Measurements from ENCODE around the gene HACD2. TPM values are rescaled to one million over a fixed set of nuclear protein-coding genes. Genes with fewer than 3 reads are reported as not detected.

The HACD2 gene
- total RNA-seq, 1 donor from 2014 or later = 17.3 TPM

DNA sequence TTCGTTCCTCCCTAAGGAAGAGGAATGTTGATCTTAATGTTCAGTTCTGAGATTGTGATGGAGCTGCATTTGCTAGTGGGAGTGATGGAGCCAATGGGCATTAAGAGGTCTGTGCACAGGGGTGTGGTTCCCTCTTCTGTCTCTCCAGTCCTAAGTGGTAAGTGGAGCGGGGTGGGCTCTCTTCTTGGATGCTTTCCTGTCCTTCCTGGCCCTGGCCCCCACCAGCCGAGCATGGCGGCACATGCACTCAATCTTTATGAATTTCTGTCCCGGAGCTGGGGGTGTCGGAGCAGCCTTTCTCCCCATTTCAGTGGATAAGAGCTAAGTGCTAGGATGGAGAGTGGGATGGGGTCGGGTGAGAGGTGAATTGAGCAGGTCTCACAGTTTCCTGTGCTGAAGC, 98.4 kb downstream of the HACD2 start:
- DNase-seq (ENCODE audit: low read depth) = no peak

DNA sequence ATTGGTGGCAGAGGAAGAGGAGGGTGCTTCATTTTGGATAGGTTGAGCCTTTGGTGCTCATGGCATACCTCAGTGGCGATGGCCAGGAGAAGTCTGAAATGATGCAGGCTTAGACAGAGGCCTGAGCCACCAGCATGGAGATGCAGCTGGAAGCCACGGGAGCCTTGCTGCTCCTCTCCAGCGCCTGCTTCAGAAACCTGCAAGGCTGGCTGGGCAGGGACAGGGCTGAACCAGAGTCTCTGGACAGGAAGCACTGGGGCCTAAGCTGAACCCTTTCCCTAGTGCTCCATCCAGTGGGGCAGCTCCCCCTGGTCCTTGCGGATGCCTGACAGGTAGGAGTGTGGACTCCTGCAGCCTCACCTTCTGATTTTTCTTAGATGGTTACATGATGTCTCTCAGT, 99.3 kb downstream of the HACD2 start:
- DNase-seq (ENCODE audit: low read depth) = no peak

DNA sequence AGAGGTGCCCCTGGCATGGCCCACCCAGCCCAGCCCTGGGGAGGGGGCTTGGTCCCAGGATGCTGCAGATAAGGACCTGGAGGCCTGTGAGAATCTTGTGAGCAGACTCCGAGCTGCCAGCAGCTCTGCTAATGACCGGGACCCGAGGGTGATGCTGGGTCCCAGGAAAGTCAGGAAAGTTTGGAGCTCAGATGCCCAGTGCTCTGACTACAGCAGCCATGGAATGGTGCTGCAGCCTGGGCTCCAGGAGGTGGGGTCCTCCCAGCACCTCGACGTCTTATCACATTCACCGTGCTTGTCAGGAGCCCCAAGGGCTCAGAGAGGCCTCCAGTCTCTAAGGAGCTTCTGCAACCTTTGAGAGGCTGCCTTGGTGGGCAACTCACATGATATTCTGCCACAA, 101.7 kb downstream of the HACD2 start:
- no peak for DNase-seq (ENCODE audit: low read depth)

DNA sequence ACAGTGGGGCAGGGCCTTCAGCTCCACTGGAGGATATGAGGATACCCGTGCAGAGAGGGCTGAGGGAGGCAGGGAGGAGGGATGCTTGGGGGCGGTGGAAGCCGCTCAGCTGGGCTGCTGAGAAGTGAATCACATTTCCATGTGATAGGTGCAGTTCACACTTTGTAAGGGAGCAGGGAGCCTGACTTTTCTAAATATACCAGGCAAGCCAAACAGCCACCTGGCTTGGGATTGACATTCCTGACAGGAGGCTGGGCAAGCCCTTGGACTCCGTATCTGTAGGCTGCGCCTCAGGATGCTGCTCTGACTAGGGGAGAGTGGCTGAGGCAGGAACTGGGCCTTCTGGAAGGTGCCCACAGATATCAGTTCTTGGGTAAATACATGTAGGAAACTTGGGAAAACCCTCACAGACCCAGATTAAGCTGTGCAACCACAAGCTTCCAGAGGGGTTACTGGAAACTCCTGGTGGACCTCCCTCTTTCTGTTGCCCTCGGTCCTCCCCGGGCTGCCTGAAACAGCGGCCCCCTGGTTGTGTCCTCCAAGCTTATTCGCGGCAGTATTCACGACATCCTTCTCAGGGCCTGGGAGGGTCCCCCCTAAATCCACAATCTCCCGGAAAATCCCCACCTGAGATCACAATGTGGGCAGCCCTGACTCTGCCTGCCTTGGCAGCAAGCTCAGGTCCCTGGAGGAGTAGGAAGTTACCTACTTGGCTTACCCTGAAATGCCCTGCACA, 103.0 kb downstream of the HACD2 start:
- DNase-seq (ENCODE audit: low read depth) = no peak

DNA sequence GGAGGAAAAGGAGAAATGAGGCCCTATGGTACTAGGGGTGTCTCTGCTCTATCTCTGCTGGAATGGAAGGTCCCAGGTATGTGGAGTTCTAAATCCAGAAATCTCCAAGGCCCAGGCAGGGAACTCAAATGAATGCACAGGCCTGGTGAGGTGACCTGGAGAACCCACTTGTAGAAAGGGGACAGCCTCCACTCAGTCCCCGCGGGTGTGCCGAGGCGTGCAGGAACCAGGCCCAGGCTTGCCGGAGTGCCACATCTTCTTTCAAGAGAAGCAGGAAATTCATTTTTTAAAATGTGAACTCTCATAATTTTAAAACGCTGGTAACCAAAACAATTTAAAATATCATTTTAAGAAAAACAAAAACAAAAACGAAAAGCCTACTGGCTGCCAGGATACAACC, 103.8 kb downstream of the HACD2 start:
- no peak for DNase-seq (ENCODE audit: low read depth)

DNA sequence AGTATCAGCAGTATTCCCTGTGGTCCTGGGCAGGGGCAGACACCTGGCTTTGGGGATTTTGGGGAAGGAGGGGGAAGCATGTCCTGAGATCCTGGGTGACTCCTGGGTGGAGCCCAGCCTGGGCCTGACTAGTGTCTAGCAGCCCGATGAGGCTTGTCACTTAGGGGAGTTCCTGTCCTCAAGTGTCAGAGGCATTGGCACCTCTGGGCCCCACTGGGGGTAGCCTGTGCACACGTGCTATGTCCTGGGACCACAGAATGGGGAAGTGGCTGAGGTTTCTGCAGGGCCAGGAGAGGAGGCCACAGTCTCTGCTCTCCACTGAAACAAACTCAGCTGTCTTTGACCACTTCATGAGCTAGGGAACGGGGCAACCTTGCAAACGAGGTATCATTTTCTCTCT, 104.4 kb downstream of the HACD2 start:
- no peak for DNase-seq (ENCODE audit: low read depth)

DNA sequence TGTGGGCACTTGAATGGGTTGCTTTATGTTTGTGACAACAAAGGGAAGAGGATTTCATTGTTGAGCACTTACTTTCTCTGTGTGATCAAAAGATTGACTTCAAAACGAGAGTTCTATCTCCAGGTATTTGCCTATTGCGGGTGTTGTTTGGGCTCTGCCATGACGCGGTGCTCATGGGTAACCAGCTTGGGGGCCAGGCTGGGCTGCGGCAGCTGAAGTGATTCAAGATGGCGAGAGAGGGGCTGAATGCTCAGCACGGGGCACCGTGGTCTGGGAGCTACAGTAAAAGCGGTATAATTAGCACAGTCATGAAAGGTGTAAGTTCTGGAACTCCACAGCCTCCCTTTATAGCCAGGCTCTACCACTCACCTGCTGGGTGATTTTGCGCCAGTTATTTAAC, 105.0 kb downstream of the HACD2 start:
- DNase-seq (ENCODE audit: low read depth) = no peak

DNA sequence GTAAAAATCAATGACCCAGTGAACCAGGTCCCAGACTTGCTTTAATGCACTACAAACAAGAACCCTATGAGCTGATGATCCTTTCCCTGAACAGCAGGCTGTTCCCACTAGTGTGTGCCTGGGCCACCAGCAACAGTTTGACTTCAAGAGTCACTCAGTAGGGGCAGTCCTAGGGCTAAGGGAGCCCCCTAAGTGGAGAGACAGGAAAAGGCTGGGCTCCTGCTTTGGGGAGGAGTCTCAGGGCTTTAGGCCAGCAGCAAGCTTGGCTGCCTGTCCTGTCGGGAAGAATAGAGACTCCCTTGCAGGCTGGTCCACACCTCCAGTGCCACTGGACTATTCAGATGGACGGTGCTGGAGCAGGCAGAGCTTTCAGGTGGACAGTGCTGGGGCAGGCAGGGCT, 106.5 kb downstream of the HACD2 start:
- no peak for DNase-seq (ENCODE audit: low read depth)

DNA sequence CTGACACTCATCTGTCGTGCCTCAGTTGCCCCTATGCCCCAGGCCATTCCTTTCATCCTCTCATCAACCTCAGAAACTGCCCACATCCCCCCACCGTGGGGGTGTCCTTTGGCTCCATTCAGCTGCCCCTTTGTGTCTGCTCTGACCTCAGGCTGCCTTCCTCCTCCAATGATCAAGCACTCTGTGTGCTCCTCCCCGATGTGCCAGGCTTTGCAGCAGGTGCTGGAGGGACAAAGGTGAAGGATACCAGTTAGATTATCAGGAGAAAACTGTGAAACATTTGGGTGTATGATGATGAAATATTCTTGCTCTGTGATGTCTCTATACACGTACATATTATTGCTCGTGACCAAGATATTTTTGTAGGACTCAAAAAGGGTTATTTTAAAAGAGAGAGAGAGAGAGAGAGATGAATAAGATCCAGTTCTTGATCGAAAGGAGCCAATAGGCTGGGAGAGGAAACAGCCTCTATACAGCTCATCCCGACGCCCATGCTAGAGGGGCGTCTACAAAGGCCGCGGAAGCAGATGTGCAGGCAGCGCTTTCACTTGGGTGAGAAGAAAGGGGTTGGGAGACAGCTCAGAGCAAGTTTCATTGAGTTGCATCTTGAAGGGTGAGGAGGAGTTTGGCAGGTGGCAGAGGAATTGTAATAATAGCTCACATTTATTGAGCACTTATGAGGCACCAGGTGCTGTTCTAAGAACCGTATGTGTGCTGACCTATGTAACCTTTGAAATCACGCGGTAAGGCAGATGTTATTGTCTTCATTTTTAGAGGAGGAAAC, 107.7 kb downstream of the HACD2 start:
- DNase-seq (ENCODE audit: low read depth) = no peak

DNA sequence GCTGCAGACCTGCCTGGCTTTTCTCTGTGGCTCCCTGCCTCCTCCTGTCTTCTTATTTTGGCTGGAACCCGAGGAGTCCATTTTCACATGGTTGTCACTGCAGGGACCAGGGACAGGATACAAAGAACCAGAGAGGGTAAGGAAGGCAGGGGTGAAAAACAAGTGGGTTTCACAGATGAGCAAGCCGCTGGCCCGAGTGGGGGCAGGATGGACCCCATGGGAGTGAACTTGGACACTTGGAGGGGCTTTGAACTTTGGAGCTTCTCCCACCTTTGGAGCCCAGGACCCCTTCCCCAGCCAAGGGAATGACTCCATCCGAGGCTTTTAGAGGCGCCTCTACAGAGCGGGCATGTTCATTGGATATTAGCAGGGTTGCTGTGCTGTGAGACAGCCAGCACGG, 109.1 kb downstream of the HACD2 start:
- no peak for DNase-seq (ENCODE audit: low read depth)

DNA sequence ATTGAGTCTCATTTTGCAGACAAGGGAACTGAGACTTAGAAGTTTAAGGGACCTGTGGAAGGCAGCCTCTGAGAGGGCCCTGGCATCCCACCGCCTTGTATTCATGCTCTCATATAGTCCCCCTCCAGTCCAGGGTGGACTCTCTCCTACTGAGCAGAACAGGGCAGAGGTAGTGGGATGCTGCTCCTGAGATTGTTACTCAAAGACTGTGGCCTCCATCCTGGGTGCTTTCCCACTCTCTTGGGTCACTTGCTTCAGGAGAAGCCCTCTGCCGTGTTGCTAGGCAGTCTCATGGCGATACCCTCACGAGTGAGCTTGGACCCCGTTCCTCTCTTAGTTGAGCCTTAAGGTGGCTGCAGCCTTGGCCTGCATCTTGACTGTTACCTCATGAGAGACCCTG, 113.7 kb downstream of the HACD2 start:
- DNase-seq (ENCODE audit: low read depth) = no peak

DNA sequence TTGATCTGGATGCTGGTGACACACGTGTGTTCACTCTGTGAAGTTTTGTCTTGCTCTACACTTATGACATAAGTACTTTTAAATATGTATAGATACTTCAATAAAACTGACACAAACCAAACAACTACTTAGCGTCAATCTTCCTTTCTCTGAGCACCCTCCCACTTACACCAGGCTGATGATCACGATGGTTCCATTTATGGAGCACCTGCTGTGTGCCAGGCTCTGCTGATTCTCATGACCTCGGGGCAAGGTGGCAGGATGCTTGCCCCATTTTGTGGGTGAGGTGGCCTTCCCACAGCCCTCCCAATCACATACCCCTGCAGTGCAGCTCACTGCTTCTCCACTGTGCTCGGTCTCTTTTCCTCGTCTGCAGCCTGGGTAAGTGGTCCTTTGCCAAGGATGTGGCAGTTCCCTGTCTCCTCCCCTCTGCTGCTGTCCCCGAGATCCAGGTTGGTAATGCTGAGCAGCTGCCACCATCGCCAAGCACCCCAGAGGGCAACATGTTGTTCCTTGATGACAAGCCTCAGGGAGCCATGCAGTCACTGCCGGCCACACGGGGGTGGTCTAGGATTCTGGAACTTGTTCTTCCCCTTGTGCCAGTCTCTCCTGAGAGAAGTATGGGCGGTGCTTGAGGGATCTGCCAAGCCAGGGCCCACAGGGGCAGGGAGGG, 115.4 kb downstream of the HACD2 start:
- no peak for DNase-seq (ENCODE audit: low read depth)

DNA sequence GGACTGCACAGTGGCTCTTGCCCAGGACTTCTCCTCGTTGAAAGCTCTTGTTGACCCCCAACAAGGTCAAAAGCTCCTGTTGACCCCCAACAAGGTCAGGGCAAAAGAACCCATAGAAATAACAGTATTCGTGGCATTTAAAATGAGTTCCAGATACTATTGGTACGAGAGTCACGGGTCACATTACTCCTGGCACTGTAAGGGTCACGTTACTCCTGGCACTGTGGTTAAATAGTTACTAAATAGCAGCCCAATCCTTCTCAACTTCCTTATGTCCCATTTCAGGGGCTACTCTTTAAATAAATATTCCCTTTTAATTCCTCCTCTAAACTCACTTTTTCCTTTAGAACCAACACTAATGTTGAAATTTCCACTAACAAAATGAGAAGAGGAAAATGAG, 117.8 kb downstream of the HACD2 start:
- DNase-seq (ENCODE audit: low read depth) = no peak

DNA sequence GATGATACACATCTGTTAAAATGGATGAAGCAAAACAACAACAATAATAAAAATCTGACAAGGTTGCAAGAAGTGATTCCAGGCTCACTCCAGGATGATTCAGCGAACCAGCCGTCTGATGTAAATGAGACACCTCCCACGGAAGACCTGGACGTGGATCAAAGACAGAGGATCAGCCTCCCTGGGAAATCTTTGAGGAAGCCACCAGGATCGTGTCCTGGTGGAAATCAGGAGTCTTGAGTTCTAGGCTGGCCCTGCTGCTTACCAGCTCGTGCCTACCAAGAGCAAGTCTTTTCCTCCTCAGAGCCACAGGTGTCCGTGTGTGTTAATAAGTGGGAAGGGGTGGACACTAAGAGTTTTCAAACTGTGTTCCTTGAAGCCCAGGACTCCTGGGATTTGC, 120.6 kb downstream of the HACD2 start:
- DNase-seq (ENCODE audit: low read depth) = no peak

DNA sequence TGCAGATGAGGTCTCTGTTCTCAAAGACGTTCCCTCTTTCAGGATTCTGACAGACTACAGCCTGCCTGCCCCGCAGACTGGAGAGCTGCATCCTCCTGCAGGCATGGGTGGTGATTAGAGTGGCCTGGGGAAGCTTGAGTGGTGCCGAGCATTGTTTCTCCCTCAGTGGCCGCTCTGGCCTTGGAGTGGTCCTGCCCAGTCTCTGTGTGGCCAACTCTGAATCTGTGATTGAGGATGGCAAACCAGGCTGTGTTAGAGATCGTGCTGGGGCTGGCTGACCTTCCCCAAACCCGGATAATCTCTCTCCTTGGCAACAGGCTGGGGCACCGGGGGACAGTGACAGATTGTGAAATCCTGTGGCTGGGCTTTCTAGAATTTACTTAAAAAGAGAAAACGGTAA, 125.0 kb downstream of the HACD2 start:
- DNase-seq (ENCODE audit: low read depth) = no peak

DNA sequence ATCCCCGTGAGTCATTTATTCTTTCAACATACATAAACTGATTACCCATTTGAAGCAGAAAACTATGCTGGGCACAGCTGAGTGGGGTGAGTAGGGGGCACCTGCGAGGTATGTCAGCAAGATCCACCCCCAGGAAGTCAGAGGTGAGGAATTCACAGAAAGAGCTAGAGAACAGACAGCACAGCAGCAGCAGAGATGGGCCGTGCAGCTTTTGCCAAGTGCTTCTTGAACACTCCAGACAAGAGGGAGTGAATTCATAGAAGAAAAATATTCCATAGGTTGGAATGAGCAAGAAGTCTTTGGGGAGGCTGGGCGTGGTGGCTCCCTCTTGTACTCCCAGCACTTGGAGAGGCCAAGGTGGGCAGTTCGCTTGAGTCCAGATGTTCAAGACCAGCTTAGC, 126.6 kb downstream of the HACD2 start:
- DNase-seq (ENCODE audit: low read depth) = no peak

DNA sequence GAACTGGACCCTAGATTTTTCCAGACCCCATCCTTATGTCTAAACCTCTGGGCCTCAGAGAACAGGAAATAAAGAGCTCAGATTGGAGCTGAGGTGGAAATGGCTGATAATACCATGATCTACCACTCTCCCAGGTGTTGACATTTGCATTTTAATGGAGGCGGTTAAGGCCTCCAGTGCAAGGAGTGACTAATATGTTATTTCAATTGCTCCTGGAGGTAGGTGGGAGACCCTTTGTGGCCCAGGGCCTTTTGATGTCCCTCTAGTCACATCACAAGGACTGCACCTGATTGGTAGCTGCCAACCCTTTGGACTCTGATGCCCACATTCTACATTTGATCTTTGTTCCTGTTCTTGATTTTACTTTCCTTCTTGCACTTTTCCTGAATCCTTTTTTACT, 127.0 kb downstream of the HACD2 start:
- no peak for DNase-seq (ENCODE audit: low read depth)

DNA sequence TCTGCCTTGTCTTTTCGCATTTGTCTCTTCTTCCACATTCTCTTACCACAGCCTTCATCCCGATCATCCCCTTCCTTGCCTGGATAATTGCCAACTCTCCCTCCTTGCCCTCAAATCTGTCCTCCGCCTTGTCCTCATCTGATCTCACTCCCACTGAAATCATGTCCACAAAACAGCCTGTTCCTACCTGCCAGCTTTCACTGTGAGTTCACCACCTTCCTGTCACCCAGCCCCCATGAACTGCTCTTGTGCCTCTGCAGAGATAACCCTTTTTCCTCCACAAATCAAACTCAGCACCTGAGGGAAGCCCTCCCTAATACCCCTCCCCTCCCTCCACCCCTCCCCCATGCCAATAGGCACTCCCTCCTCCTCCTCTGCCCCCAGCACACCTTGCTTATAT, 131.2 kb downstream of the HACD2 start:
- DNase-seq (ENCODE audit: low read depth) = no peak

DNA sequence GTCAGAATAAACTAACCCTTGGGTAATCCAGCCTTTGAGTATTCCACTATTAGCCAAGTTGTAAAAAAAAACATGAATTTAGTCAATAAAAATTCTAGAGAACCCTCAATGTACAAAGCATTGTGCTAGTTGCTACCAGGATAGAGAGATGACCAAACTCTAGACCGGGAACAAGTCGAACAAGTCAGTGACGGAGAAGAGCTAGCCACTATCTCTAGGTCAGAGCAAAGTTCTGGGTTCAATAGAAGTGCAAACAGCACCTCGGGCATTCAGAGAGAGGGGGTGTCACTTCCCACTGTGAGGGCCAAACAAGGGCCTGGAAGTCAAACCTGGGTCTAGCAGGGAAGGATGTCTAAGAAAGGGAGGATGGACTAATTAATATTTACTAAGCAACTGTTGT, 133.7 kb downstream of the HACD2 start:
- DNase-seq (ENCODE audit: low read depth) = no peak

DNA sequence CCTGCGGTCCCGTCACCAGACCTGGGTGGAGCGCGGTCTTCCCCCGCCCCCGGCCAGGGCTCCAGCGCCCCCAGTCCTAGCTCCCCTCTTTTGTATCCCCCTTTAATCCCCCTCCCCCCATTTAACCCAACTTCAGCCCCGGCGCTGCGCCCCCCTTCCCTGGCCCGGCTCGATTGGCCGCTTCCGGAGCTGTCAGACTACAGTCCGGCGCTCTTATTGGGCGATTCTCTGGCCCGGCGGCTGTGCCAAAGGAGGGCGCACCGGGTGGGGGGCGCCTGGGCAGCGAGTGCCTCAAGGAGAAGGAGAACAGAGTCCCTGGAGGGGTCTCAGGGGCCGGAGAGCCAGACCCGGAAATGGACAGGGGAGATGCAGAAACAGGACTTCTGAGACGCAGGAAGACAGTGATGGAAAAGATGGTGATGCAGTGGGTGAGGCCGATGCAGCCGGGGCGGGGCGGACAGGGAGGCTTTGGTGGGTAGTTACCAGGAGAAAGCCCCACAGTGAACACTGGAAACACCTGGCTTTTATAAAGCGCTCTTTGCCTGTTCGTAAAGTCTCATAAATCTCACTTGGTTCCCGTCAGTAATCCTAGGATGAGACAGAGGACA, 134.8 kb downstream of the HACD2 start:
- DNase-seq (ENCODE audit: low read depth) = peak; percentile 9

DNA sequence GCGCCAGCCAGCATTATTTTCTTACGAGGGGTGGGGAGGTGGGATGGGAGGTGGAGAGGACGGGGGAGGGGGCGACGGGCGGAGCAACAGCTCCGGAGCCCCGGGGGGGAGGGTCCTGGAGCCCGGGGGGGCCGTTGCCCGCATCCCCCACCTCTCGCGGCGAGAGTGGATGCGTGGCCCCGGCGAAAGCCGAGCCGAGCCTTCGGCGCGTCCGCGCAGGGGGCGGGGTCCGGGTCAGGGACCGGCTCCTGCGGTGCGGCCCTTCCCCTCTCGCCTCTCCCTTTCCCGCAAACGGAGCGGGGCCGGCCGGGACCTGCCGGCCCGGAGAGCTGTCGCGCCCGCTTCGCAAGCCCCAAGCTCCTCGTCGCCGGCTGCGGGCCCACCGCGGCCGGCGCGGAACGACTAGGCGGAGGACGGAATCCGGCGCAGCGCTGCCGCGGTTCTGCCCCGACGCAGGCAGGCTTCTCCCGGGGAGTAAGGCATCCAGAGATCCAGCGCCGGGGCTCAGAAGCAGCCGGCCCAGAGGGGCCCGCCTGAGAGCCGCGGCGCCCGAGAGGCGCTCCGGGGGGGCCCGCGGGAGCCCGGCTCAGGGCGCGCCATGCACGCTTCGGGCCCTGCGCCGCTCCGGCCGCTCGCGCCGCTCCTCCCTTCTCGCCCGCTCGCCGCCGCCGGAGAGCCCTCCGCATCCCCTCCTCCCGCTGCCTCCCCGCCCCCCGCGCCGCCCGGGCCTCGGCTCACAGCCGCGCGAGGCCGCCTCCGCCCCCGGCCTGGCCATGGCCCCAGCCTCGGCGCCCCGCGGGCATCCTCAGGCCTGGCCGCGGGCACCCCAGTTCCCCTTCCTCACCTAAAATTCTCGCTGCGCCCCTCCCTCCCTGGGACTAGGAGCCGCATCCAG, 135.5 kb downstream of the HACD2 start:
- peak; percentile 13 for DNase-seq (ENCODE audit: low read depth)
